HCT116 (cell line): ENCODE results near the gene ARSK. TPM values are rescaled to one million over a fixed set of nuclear protein-coding genes. Genes with fewer than 3 reads are reported as not detected.

Source experiments
- ATAC-seq: fragments of 200-7000 bp; cut with Tn5 transposase; 2 replicates; pipeline ENCODE4 v1.9.1; 2020; ENCODE audit warnings: mild to moderate bottlenecking, moderate library complexity
- BruUV-seq: library from RNA; stranded (reverse); fragments of 400-500 nt; replicated peaks from 2 replicates; lab custom pipeline; 2021; lab: Mats Ljungman, UMichigan
- CTCF ChIA-PET: fragments of 300-600 bp; sonication (Branson Sonifier 250); formaldehyde crosslinking; loops from one replicate; lab custom pipeline; 2021; ENCODE audit warnings: antibody characterized with exemption; lab: Charles Lee
- POLR2A ChIA-PET: fragments of 300-600, 350-600 bp; sonication (Branson Sonifier 250); formaldehyde crosslinking; loops from one replicate; lab custom pipeline; 2021; ENCODE audit warnings: antibody characterized with exemption; lab: Charles Lee
- RAD21 ChIA-PET, 2 experiments: fragments of 300-600 bp; sonication (Branson Sonifier 250); formaldehyde crosslinking; loops; one replicate each; lab custom pipeline; 2023; ENCODE audit warnings: low total read pairs in 2 of 2; ENCODE audit not compliant: uncharacterized antibody in 2 of 2, unreplicated experiment in 2 of 2, low non-redundant PET in 1 of 2; lab: Charles Lee
- DNase-seq: peaks from one replicate; pipeline ENCODE4 v3.0.0-alpha.2; 2010; ENCODE audit warnings: low read depth, low spot score
- H2AFZ ChIP-seq: fragments of 200-600 bp; shearing (Covaris generic), sonication (generic); 2 replicates; pipeline ENCODE4 v1.6.1; 2017; ENCODE audit warnings: low read depth, mixed run types, mixed read lengths, antibody characterized with exemption, low read length; ENCODE audit not compliant: poor library complexity, severe bottlenecking
- H3K27ac ChIP-seq: 2 replicates; pipeline ENCODE4 v1.5.1; 2012; ENCODE audit warnings: low read depth, low read length
- H3K27me3 ChIP-seq: fragments of 200-600 bp; sonication (generic); 2 replicates; pipeline ENCODE4 v1.6.1; 2016; ENCODE audit warnings: mixed run types, low read length, mixed read lengths; ENCODE audit not compliant: insufficient read depth
- H3K36me3 ChIP-seq, 2 experiments: fragments of 200-500 bp in 1 of 2; fragments of 200-600 bp in 1 of 2; sonication (Bioruptor generic) in 1 of 2; sonication (generic) in 1 of 2; 2 replicates each; pipeline versions ENCODE4 v1.5.1 to v1.6.1; 2014 to 2016; ENCODE audit warnings: low read length in 2 of 2, inconsistent platforms in 1 of 2, mixed read lengths in 1 of 2, mixed run types in 1 of 2; ENCODE audit not compliant: insufficient read depth in 2 of 2, control insufficient read depth in 1 of 2
- H3K4me1 ChIP-seq, 2 experiments: fragments of 200-600 bp in 1 of 2; sonication (generic) in 1 of 2; 2 replicates each; pipeline versions ENCODE4 v1.5.1 to v1.6.1; 2012 to 2017; ENCODE audit warnings: low read length in 2 of 2, inconsistent platforms in 1 of 2, mild to moderate bottlenecking in 1 of 2, mixed read lengths in 1 of 2, mixed run types in 1 of 2, moderate library complexity in 1 of 2; ENCODE audit not compliant: insufficient read depth in 2 of 2, control insufficient read depth in 1 of 2
- H3K4me2 ChIP-seq: fragments of 200-600 bp; sonication (generic); 2 replicates; pipeline ENCODE4 v1.6.1; 2017; ENCODE audit warnings: mixed run types, low read length, mixed read lengths
- H3K4me3 ChIP-seq, 2 experiments: fragments of 200-600 bp in 1 of 2; sonication (generic) in 1 of 2; replicated peaks in 1 of 2; 2 replicates each; pipeline ENCODE4 v1.5.1; 2011 to 2016; ENCODE audit warnings: low read length in 2 of 2, control low read depth in 1 of 2, low read depth in 1 of 2, mild to moderate bottlenecking in 1 of 2, mixed read lengths in 1 of 2, mixed run types in 1 of 2
- H3K79me2 ChIP-seq: fragments of 200-600 bp; sonication (generic); 2 replicates; pipeline ENCODE4 v1.6.1; 2017; ENCODE audit warnings: mild to moderate bottlenecking, mixed run types, low read length, moderate library complexity, mixed read lengths; ENCODE audit not compliant: insufficient read depth
- H3K9ac ChIP-seq: fragments of 200-600 bp; sonication (generic); 2 replicates; pipeline ENCODE4 v1.6.1; 2016; ENCODE audit warnings: low read length, mixed read lengths
- H3K9me2 ChIP-seq: fragments of 200-600 bp; sonication (generic), shearing (Covaris generic); 2 replicates; pipeline ENCODE4 v1.6.1; 2017; ENCODE audit warnings: mixed run types, mild to moderate bottlenecking, moderate library complexity; ENCODE audit not compliant: insufficient read depth
- H3K9me3 ChIP-seq, 2 experiments: fragments of 200-500 bp in 1 of 2; fragments of 200-600 bp in 1 of 2; sonication (Bioruptor generic) in 1 of 2; sonication (generic) in 1 of 2; 2 replicates each; pipeline ENCODE4 v1.6.1; 2014 to 2017; ENCODE audit warnings: low read length in 2 of 2, mixed read lengths in 2 of 2, inconsistent platforms in 1 of 2, low read depth in 1 of 2, mild to moderate bottlenecking in 1 of 2, mixed run types in 1 of 2, moderate library complexity in 1 of 2; ENCODE audit not compliant: control insufficient read depth in 1 of 2, insufficient read depth in 1 of 2
- H4K20me1 ChIP-seq: fragments of 200-600 bp; sonication (generic), shearing (Covaris generic); 2 replicates; pipeline ENCODE4 v1.6.1; 2017; ENCODE audit warnings: mixed run types, mild to moderate bottlenecking, moderate library complexity; ENCODE audit not compliant: insufficient read depth
- CBX3 ChIP-seq: IDR thresholded peaks from 2 replicates; pipeline ENCODE4 v1.6.1; 2012; ENCODE audit warnings: low read depth
- CEBPB ChIP-seq: IDR thresholded peaks from 2 replicates; pipeline ENCODE4 v1.6.1; 2012; ENCODE audit warnings: low read depth
- ELF1 ChIP-seq: IDR thresholded peaks from 2 replicates; pipeline ENCODE4 v1.6.1; 2012; ENCODE audit warnings: low read depth, borderline replicate concordance
- EZH2 ChIP-seq: fragments of 200-600 bp; sonication (generic); IDR thresholded peaks from 2 replicates; pipeline ENCODE4 v1.6.1; 2017; ENCODE audit warnings: antibody characterized with exemption, mixed run types
- EZH2phosphoT487 ChIP-seq: fragments of 200-600 bp; IDR thresholded peaks from 2 replicates; pipeline ENCODE4 v1.6.1; 2018; ENCODE audit warnings: antibody characterized with exemption, borderline replicate concordance
- JUND ChIP-seq: IDR thresholded peaks from 2 replicates; pipeline ENCODE4 v1.6.1; 2012
- MAX ChIP-seq: IDR thresholded peaks from 2 replicates; pipeline ENCODE4 v1.6.1; 2012
- POLR2A ChIP-seq: IDR thresholded peaks from 2 replicates; pipeline ENCODE4 v1.7.0; 2011; ENCODE audit warnings: borderline replicate concordance; ENCODE audit not compliant: insufficient read depth, insufficient read length; ENCODE audit errors: extremely low read depth
- POLR2AphosphoS5 ChIP-seq: IDR thresholded peaks from 2 replicates; pipeline ENCODE4 v1.6.1; 2011; ENCODE audit warnings: mild to moderate bottlenecking, low read depth, low read length, moderate library complexity
- SRF ChIP-seq: IDR thresholded peaks from 2 replicates; pipeline ENCODE4 v1.6.1; 2012; ENCODE audit warnings: low read depth
- TCF7L2 ChIP-seq: IDR thresholded peaks from 2 replicates; pipeline ENCODE4 v1.7.0; 2011; ENCODE audit warnings: borderline replicate concordance, inconsistent platforms; ENCODE audit not compliant: insufficient read depth, insufficient read length; ENCODE audit errors: extremely low read depth
- YY1 ChIP-seq: IDR thresholded peaks from 2 replicates; pipeline ENCODE4 v1.6.1; 2011; ENCODE audit warnings: low read length, low read depth, moderate library complexity, mild to moderate bottlenecking; ENCODE audit not compliant: insufficient replicate concordance; ENCODE audit errors: extremely low read depth
- ZNF274 ChIP-seq: fragments of 200-500 bp; sonication (Bioruptor generic); IDR thresholded peaks from 2 replicates; pipeline ENCODE4 v1.6.1; 2014; ENCODE audit warnings: mild to moderate bottlenecking, low read depth, low read length, inconsistent platforms
- intact Hi-C: fragments of 100-400 bp; cut with micrococcal nuclease; formaldehyde crosslinking; loops from 2 replicates; pipeline ENCODE4 v1.10.0; 2022
- total RNA-seq: library from RNA; stranded (reverse); gene quantifications from one replicate; pipeline ENCODE4 v1.2.1, GENCODE V29; 2021; ENCODE audit not compliant: unreplicated experiment

ARSK gene
- total RNA-seq, 1 experiment from 2014 or later = 4.6 TPM

GRCh38 chr5:95564450-95564849 lies 9.5 kb downstream of the ARSK start:
- ChIA-PET CTCF (interaction anchor here (0.6 kb wide), 1 partner anchor 471 kb away, joined by 3 read pairs; no protein-coding TSS in a partner anchor), POLR2A (interaction anchor here (1.2 kb wide), 1 partner anchor 10 kb away, joined by 3 read pairs; the partner anchor contains the start of genes ARSK and SKIC3), RAD21 (no interaction called here)
- Histone ChIP-seq H3K36me3 (peaks cover 0 to 4% of the 10 kb centered on the region in 2 experiments; a peak in 1 of 4 replicates), H4K20me1 (no peaks in the 10 kb centered on the region), H3K27ac (no peak overlapping the region), H3K4me2 (no peak overlapping the region), H2AFZ (no peak overlapping the region), H3K9me2 (no peaks in the 10 kb centered on the region), H3K27me3 (no peaks in the 10 kb centered on the region), H3K9me3 (no peaks in the 10 kb centered on the region), H3K4me1 (no peaks in the 10 kb centered on the region), H3K4me3 (no peak overlapping the region), H3K9ac (no peak overlapping the region), H3K79me2 (no peaks in the 10 kb centered on the region)
- no peak for DNase-seq
- no TSS peak for BruUV-seq
- no peak for TF ChIP-seq TCF7L2
- TF ChIP-seq SRF = no peak
- TF ChIP-seq JUND = no peak
- TF ChIP-seq ELF1 = no peak
- TF ChIP-seq MAX = no peak
- no peak for TF ChIP-seq YY1
- no peak for TF ChIP-seq EZH2phosphoT487
- no peak for TF ChIP-seq POLR2A
- intact Hi-C loops = no loop called here
- ATAC-seq = no peak

GRCh38 chr5:95565280-95565920 lies 10.5 kb downstream of the ARSK start:
- Histone ChIP-seq H4K20me1 (no peaks in the 10 kb centered on the region), H3K79me2 (no peaks in the 10 kb centered on the region), H3K4me1 (no peaks in the 10 kb centered on the region), H3K27ac (no peak overlapping the region), H3K9me3 (no peaks in the 10 kb centered on the region), H2AFZ (no peak overlapping the region), H3K4me3 (no peak overlapping the region), H3K36me3 (peaks cover 0 to 4% of the 10 kb centered on the region in 2 experiments; a peak in 1 of 4 replicates), H3K9me2 (no peaks in the 10 kb centered on the region), H3K4me2 (no peak overlapping the region), H3K27me3 (no peaks in the 10 kb centered on the region), H3K9ac (no peak overlapping the region)
- TF ChIP-seq CBX3 = no peak
- TF ChIP-seq ZNF274 = no peak
- no peak for TF ChIP-seq JUND
- TF ChIP-seq EZH2phosphoT487 = no peak
- no peak for TF ChIP-seq POLR2AphosphoS5
- TF ChIP-seq POLR2A = no peak
- no peak for TF ChIP-seq EZH2
- TF ChIP-seq MAX = no peak
- no peak for TF ChIP-seq YY1
- TF ChIP-seq CEBPB = no peak
- no TSS peak for BruUV-seq
- intact Hi-C loops = no loop called here
- ATAC-seq = no peak
- ChIA-PET POLR2A (no interaction called here), CTCF (no interaction called here), RAD21 (interaction anchor here in 1 of 2 experiments (0.6 kb wide), 1 partner anchor 906 kb away, joined by 4 read pairs; no protein-coding TSS in a partner anchor)
- DNase-seq = no peak
